Dedifferentiated amniotic fluid mesenchymal stem cell (primary cell): ENCODE measurements around the gene PPP3CA.
"Not testable (repeated sequence)": the region's sequence is repeated elsewhere in the genome, so short reads cannot be mapped to it uniquely, and the experiment has no call there.

Source experiments
- DNase-seq: peaks from one replicate; pipeline ENCODE4 v3.0.0-alpha.2; 2016; ENCODE audit errors: extremely low spot score

Gene PPP3CA

GRCh38 chr4:101217353-101218031, 129.8 kb downstream of the PPP3CA start:
- no peak for DNase-seq

GRCh38 chr4:101211146-101211553, 136.2 kb downstream of the PPP3CA start:
- no peak for DNase-seq

- no peak for DNase-seq
These were observed 137.0 kb downstream of the PPP3CA start for GRCh38 chr4:101210331-101210730.

- no peak for DNase-seq
These were observed 139.2 kb downstream of the PPP3CA start for GRCh38 chr4:101208171-101208570.

GRCh38 chr4:101205916-101206315, 141.4 kb downstream of the PPP3CA start:
- DNase-seq, result no peak

GRCh38 chr4:101201421-101201820, 145.9 kb downstream of the PPP3CA start:
- no peak for DNase-seq

- DNase-seq, result peak; percentile 53
These were observed 146.8 kb downstream of the PPP3CA start for GRCh38 chr4:101200561-101200960.

- no peak for DNase-seq
These were observed 147.6 kb downstream of the PPP3CA start for GRCh38 chr4:101199507-101200285.

GRCh38 chr4:101198682-101199339, 148.5 kb downstream of the PPP3CA start:
- DNase-seq, result no peak

GRCh38 chr4:101197350-101197749, 150.0 kb downstream of the PPP3CA start:
- no peak for DNase-seq

- no peak for DNase-seq
These were observed 155.1 kb downstream of the PPP3CA start for GRCh38 chr4:101192244-101192643.

- DNase-seq, result peak; percentile 80
These were observed 155.8 kb downstream of the PPP3CA start for GRCh38 chr4:101191302-101192098.

GRCh38 chr4:101190751-101191150, 156.6 kb downstream of the PPP3CA start:
- no peak for DNase-seq

- DNase-seq, result no peak
These were observed 158.4 kb downstream of the PPP3CA start for GRCh38 chr4:101188906-101189305.

GRCh38 chr4:101187841-101188240, 159.5 kb downstream of the PPP3CA start:
- no peak for DNase-seq

- no peak for DNase-seq
These were observed 160.7 kb downstream of the PPP3CA start for GRCh38 chr4:101186567-101187184.

GRCh38 chr4:101184668-101185067, 162.7 kb downstream of the PPP3CA start:
- no peak for DNase-seq

- DNase-seq, result no peak
These were observed 163.5 kb downstream of the PPP3CA start for GRCh38 chr4:101183666-101184373.

GRCh38 chr4:101183221-101183620, 164.1 kb downstream of the PPP3CA start:
- no peak for DNase-seq

- DNase-seq, result not testable (repeated sequence)
These were observed 164.6 kb downstream of the PPP3CA start for GRCh38 chr4:101182688-101183087.

GRCh38 chr4:101178731-101179130, 168.6 kb downstream of the PPP3CA start:
- DNase-seq, result no peak
